Measurements from ENCODE around the gene OR2T2. TPM values are rescaled to one million over a fixed set of nuclear protein-coding genes. Genes with fewer than 3 reads are reported as not detected.
"Not testable (repeated sequence)": the region's sequence is repeated elsewhere in the genome, so short reads cannot be mapped to it uniquely, and the experiment has no call there.

The OR2T2 gene
- total RNA-seq, 1 donor from 2014 or later: not detected

DNA sequence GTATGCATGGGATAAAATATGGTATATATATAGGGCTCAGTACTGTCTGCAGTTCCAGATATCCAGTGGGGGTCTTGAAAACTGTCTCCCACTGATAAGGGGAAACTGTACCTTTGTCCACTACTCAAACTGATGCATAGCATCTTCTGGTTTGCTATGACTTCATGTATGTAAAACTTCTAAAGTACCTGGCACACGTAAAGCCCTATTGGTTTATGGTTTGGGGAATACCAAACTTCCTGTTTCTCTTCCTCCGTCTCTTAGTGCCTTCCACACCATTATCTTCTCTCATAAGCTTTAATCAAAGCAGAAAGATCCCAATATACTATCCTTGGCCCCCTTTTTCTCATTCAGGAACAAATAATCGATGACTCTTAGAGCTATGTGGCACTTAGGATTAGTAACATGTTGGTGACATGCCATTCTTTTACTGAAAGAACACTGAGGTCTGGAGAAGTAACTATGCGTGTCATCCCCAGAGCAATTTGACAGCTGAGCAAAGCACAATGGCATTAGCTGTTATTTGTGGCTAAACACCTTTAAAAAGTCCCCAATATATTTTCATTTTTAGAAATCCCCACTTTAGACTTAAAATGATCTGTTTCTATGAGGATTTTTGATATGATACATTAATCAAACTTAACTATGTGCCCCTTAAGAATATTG, 3.1 kb downstream of the OR2T2 start:
- DNase-seq; intact Hi-C loops (cut with micrococcal nuclease); H3K27ac ChIP-seq (replicated peaks); H3K4me3 ChIP-seq; H3K27me3 ChIP-seq (ENCODE audit: low read depth); H3K36me3 ChIP-seq; H3K9me3 ChIP-seq (replicated peaks); H3K4me1 ChIP-seq: not testable (repeated sequence)

DNA sequence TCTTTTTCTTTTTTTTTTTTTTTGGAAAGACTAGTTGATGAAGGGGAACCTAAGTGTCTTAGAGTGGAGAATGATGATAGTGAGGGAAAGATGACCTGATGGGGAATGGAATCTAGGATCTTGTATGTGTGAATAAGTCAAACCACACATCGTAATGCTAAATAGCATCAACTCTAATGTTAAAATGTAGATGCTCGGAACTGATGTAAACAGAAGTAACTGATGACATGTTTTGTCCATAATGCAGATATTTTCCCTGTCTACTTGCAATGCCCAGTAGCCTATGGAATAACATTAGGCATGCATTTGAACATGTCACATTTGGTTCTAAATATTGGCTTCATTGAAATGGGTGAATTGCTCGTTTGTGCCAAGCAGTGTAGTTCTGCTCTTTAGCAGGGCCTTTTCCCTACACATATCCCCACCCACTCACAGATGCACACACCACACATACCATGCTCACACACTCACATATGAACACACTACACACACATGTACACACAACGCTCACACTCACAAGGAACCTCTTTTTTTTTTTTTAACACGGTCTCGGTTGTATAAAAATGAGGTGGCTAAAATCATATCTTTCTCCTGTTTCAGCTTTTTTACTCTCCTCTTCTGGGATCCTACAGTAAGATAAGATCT, 4.5 kb downstream of the OR2T2 start:
- H3K4me3 ChIP-seq; H3K4me1 ChIP-seq; H3K27me3 ChIP-seq (ENCODE audit: low read depth); H3K36me3 ChIP-seq; intact Hi-C loops (cut with micrococcal nuclease); H3K27ac ChIP-seq (replicated peaks); DNase-seq; H3K9me3 ChIP-seq (replicated peaks): not testable (repeated sequence)

DNA sequence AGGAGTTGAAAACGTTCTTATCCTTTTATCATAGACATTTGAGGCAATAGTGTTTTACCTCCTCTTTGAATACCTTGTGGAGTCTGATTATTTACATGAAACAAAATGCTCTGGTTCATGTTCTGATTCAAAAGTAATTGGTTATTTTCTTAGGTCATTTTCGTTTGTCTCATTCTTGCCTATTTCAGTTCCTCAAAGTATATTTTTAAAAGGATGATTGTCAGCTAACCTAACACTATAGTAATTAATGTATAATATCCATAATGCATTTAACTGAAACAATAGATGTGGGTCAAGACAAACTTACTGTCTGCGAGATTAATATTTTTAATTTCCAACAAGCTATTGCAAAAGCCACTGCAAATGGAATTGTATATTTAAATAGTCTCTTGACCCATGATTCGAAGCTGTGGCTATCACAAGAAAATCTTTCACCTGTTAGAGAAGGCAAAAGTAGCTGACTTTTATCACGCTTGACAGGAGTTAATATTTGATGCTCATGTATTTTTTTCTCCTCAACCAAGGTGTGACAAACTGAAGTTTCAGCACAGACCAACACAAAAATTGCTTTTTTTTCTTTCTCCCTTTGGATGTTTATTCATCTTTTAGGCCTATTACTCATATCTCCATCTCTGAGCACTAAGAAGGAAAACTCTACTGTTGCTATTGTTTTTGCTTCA, 5.2 kb downstream of the OR2T2 start:
- H3K4me1 ChIP-seq; H3K9me3 ChIP-seq (replicated peaks); DNase-seq; intact Hi-C loops (cut with micrococcal nuclease); H3K36me3 ChIP-seq; H3K4me3 ChIP-seq; H3K27ac ChIP-seq (replicated peaks); H3K27me3 ChIP-seq (ENCODE audit: low read depth): not testable (repeated sequence)

DNA sequence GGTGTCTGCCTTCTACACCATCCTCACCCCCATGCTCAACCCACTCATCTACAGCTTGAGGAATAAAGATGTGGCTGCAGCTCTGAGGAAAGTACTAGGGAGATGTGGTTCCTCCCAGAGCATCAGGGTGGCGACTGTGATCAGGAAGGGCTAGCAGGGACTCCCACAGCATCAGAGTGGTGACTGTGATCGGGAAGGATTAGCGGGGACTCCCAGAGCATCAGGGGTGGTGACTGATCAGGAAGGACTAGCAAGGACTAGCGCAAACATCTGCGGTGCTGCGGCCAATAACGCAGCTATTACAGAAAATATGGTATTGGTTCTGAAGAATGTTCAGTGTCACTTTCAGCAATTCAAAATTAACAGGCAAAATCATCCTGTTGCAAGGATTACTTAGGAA, 8.2 kb downstream of the OR2T2 start:
- DNase-seq; intact Hi-C loops (cut with micrococcal nuclease); H3K4me1 ChIP-seq; H3K9me3 ChIP-seq (replicated peaks); H3K27me3 ChIP-seq (ENCODE audit: low read depth); H3K4me3 ChIP-seq; H3K27ac ChIP-seq (replicated peaks); H3K36me3 ChIP-seq: not testable (repeated sequence)

DNA sequence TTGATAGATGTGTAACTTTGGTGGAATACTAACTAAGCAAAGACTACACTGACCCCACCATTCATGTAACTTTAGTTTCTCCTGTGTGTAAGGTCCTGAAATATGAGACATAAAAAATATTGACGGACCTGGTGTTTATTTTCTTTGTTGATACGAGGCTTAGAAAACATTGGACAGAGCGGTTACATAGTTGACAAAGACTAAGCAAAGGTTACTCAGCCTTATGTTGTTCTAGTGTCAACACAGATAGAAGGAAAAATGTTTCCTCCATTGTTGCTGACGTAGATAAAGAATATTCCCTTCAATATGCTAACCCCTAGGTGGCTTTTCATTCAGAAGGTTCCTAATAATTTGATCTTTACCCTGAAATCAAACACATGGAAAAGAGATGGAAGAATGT, 9.6 kb downstream of the OR2T2 start:
- intact Hi-C loops (cut with micrococcal nuclease); DNase-seq; H3K27ac ChIP-seq (replicated peaks); H3K4me1 ChIP-seq; H3K36me3 ChIP-seq; H3K4me3 ChIP-seq; H3K27me3 ChIP-seq (ENCODE audit: low read depth); H3K9me3 ChIP-seq (replicated peaks): not testable (repeated sequence)

DNA sequence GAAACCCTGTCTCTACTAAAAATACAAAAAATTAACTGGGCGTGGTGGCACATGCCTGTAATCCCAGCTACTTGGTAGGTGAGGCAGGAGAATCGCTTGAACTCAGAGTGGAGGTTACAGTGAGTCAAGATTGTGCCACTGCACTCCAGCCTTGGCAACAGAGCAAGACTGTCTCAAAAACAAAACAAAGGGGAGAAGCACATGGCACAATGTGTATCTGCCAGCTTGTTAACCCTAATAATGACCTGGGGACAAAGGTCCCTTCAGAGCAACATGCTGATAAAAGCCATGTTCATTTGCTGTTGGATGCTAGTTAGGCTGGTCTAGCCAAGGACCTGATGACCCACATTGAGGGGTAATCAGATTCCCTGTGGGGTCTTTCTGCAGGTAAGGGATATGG, 11.2 kb downstream of the OR2T2 start:
- H3K4me1 ChIP-seq; H3K27ac ChIP-seq (replicated peaks); H3K27me3 ChIP-seq (ENCODE audit: low read depth); intact Hi-C loops (cut with micrococcal nuclease); H3K9me3 ChIP-seq (replicated peaks); H3K4me3 ChIP-seq; DNase-seq; H3K36me3 ChIP-seq: not testable (repeated sequence)

DNA sequence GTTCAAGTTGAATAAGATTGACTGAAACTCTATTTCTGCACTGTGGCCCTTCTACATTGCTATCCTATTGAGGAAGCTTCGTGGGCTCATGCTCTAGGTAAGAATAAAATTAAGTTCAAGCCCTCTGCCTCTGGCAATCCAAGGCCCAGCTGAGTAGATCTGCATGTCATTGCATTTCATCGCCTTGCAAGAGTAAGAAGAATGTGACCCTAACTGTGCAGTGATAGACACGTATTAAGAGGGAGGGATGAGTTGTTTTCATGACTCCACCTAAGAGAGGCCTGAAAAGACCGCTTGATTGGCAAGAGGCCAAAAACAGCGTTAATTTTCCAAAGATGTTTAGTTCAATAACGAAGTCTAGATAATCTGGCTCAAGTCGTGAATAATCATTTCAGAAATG, 13.7 kb downstream of the OR2T2 start:
- H3K27ac ChIP-seq (replicated peaks); DNase-seq; H3K9me3 ChIP-seq (replicated peaks); H3K36me3 ChIP-seq; H3K4me1 ChIP-seq; intact Hi-C loops (cut with micrococcal nuclease); H3K27me3 ChIP-seq (ENCODE audit: low read depth); H3K4me3 ChIP-seq: not testable (repeated sequence)

DNA sequence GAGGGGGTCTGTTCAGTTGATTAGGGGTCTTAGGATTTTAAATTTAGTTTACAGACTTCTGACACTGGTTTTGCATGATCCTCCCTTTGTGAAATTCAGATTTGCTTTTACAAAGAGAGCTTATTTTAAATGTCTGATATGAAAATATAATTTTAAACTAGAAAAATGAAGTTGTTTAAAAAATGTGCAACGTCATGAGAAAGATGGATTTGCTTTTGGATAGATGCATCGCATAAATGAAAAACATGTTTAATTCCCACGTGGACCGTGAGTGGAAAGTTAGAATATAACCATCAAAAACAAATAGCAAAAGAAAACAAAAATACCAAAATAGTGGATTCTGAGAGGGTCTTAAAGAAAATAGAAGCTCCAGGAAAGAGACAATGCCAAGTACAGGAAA, 25.7 kb downstream of the OR2T2 start:
- Histone ChIP-seq H3K27ac (replicated peaks) (no peak overlapping the region), H3K4me1 (no peaks in the 10 kb centered on the region), H3K4me3 (no peak overlapping the region), H3K27me3 (ENCODE audit: low read depth) (no peaks in the 10 kb centered on the region), H3K9me3 (replicated peaks) (no peaks in the 10 kb centered on the region), H3K36me3 (no peaks in the 10 kb centered on the region)
- DNase-seq: no peak
- TF ChIP-seq, protein P1, sequence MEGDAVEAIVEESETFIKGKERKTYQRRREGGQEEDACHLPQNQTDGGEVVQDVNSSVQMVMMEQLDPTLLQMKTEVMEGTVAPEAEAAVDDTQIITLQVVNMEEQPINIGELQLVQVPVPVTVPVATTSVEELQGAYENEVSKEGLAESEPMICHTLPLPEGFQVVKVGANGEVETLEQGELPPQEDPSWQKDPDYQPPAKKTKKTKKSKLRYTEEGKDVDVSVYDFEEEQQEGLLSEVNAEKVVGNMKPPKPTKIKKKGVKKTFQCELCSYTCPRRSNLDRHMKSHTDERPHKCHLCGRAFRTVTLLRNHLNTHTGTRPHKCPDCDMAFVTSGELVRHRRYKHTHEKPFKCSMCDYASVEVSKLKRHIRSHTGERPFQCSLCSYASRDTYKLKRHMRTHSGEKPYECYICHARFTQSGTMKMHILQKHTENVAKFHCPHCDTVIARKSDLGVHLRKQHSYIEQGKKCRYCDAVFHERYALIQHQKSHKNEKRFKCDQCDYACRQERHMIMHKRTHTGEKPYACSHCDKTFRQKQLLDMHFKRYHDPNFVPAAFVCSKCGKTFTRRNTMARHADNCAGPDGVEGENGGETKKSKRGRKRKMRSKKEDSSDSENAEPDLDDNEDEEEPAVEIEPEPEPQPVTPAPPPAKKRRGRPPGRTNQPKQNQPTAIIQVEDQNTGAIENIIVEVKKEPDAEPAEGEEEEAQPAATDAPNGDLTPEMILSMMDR (IDR thresholded peaks at IDR 0.05; ENCODE audit: borderline replicate concordance): no peak
- intact Hi-C loops (cut with micrococcal nuclease): no loop called here

DNA sequence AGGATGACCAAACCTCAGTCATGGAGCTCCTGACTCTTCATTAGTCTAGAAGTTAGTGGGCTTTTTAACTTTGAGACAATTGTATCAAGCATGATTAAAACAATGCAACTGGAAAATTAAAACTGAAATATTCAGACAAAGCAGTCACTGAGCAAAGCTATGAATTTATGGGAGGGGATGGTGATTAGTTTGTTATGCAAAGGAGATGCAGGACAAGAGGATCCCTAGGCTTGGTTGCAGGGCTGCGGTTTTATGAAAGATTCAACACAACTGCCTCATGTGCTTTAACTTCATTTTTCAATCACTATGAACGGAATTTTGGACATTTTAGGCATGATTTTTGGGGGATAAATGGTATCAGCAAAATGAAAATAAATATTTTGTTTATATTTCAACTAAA, 26.7 kb downstream of the OR2T2 start:
- H3K4me1 ChIP-seq; H3K36me3 ChIP-seq; intact Hi-C loops (cut with micrococcal nuclease); H3K27me3 ChIP-seq (ENCODE audit: low read depth); H3K4me3 ChIP-seq; H3K27ac ChIP-seq (replicated peaks); H3K9me3 ChIP-seq (replicated peaks); DNase-seq: not testable (repeated sequence)

DNA sequence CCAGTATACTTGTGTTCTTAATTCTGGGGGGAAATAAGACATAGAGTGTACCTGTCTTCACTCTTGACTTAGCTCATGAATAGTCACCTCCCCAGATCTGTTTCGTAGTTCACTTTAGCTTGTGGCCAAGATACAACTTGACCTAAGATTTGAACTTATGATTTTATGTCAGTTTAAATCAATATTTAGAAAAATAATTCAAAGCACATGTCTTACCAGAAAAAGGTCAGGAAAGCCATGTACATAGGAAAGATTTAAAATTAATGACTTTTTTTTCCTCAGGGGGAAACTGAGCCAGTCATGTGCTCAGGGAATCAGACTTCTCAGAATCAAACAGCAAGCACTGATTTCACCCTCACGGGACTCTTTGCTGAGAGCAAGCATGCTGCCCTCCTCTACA, 27.6 kb downstream of the OR2T2 start, which contains the start of gene OR2T3:
Gene OR2T3 (plus strand): TSS at position 301 of the 400 bp plus-strand sequence. CDS start 0 bp downstream, at position 301.
- intact Hi-C loops (cut with micrococcal nuclease); H3K4me1 ChIP-seq; H3K9me3 ChIP-seq (replicated peaks); DNase-seq; H3K27ac ChIP-seq (replicated peaks); H3K27me3 ChIP-seq (ENCODE audit: low read depth); H3K4me3 ChIP-seq; H3K36me3 ChIP-seq: not testable (repeated sequence)

DNA sequence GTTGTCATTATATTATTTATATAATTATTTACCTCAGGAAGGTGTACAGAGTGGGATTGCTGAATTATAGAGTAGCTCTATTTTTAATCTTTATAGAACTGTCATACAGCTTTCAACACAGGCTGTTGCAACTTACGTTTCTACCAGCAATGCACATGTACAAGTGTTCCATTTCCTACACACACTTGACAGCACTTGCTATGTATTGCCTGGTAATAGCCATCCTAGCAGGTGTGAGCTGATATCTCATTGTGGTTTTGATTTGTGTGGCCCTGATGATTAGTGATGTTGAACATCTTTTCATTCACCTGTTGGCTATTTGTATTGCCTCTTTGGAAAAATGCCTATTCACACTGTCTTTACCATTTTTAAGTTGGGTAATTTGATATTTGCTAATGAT, 30.2 kb downstream of the OR2T2 start:
- H3K27ac ChIP-seq (replicated peaks); H3K9me3 ChIP-seq (replicated peaks); H3K4me1 ChIP-seq; intact Hi-C loops (cut with micrococcal nuclease); H3K36me3 ChIP-seq; H3K4me3 ChIP-seq; H3K27me3 ChIP-seq (ENCODE audit: low read depth); DNase-seq: not testable (repeated sequence)

DNA sequence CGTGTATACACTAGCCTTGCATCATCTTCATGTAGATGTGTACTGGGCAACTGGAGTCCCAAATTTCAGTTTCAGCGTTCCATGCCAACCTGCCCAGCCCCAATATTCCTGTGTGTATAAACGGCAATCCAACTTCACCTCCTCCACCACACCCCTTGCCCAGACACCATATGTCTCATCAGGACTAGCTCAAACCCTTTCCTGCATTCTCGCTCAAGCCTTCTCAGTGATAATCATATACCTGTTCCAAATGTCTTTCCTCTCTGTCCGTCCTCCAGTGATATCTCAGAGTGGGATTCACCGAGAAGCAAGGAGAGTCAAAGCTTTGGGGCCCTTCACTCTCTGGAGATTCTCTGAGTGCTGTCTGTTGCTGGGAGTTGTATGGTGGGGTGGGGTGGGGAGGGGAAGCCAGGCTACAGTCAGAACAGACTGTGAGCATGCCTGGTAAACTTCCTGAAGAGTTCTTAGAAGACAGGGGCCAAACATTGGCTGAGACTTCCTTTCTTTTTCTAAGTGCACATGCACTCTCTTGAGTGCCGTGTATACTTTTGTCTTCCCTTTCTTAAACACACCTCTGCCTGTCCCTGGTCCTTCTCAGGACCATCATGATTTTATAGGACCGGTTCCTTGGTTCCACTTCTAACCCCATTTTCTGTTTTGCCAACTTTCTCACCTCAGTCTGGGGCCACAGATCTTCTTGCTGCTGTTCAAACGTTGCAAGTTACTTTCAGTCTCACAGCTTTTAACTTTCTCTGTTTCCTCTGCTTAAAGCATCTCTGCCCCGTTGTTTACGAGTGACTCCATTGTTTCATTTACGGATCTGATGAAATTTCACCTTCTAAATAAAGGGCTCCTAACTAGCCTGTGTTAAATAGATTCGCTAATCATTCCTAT, 36.5 kb downstream of the OR2T2 start:
- H3K36me3 ChIP-seq; intact Hi-C loops (cut with micrococcal nuclease); H3K27me3 ChIP-seq (ENCODE audit: low read depth); H3K4me1 ChIP-seq; DNase-seq; H3K27ac ChIP-seq (replicated peaks); H3K4me3 ChIP-seq; H3K9me3 ChIP-seq (replicated peaks): not testable (repeated sequence)
